Right renal pelvis (tissue), 4 donors: ENCODE data around the gene METTL24. TPM values are rescaled to one million over a fixed set of nuclear protein-coding genes. Genes with fewer than 3 reads are reported as not detected.
"Not testable (repeated sequence)": the region's sequence is repeated elsewhere in the genome, so short reads cannot be mapped to it uniquely, and the experiment has no call there.

Experiments
- DNase-seq, 4 donors: peaks; one replicate each; pipeline ENCODE4 v3.0.0-alpha.2; 2013; ENCODE audit warnings: low read depth in 4 of 4, low spot score in 3 of 4, missing footprints in 1 of 4
- polyA plus RNA-seq, 4 donors: library from polyadenylated mRNA; unstranded; fragments of 120-200 nt; gene quantifications; one replicate each; pipeline ENCODE4 v1.2.1, GENCODE V29; 2013; ENCODE audit not compliant: insufficient read length in 4 of 4

METTL24 gene
- polyA plus RNA-seq, 4 donors, result 11.9 to 17.3 (median 14.0) TPM

- no peak for DNase-seq
These were observed 39.2 kb downstream of the METTL24 start for GRCh38 chr6:110318971-110319370.

- DNase-seq, result no peak
These were observed 40.5 kb downstream of the METTL24 start for GRCh38 chr6:110317646-110318045.

GRCh38 chr6:110317189-110317588 lies 41.0 kb downstream of the METTL24 start:
- DNase-seq, result no peak

GRCh38 chr6:110315869-110316398 lies 42.2 kb downstream of the METTL24 start:
- no peak for DNase-seq

GRCh38 chr6:110315207-110315868 lies 42.8 kb downstream of the METTL24 start:
- DNase-seq, result no peak

GRCh38 chr6:110310861-110311446 lies 47.2 kb downstream of the METTL24 start:
- DNase-seq, result no peak

GRCh38 chr6:110309432-110309831 lies 48.7 kb downstream of the METTL24 start:
- not testable (repeated sequence) for DNase-seq

GRCh38 chr6:110307368-110307767 lies 50.8 kb downstream of the METTL24 start:
- no peak for DNase-seq

GRCh38 chr6:110305832-110306231 lies 52.3 kb downstream of the METTL24 start:
- DNase-seq, result not testable (repeated sequence)

- not testable (repeated sequence) for DNase-seq
These were observed 54.5 kb downstream of the METTL24 start for GRCh38 chr6:110303692-110304091.

- DNase-seq, result no peak
These were observed 59.2 kb downstream of the METTL24 start for GRCh38 chr6:110298916-110299315.

GRCh38 chr6:110298411-110298810 lies 59.7 kb downstream of the METTL24 start:
- DNase-seq, result no peak

- peak in 3 of 4 donors; percentile 20 to 38 (median 28) for DNase-seq
These were observed 61.7 kb downstream of the METTL24 start for GRCh38 chr6:110296241-110297025.

- DNase-seq, result no peak
These were observed 62.5 kb downstream of the METTL24 start for GRCh38 chr6:110295451-110296165.

GRCh38 chr6:110287462-110288341 lies 70.4 kb downstream of the METTL24 start:
- DNase-seq, result peak in 2 of 4 donors; percentile 12 to 25

GRCh38 chr6:110285306-110286060 lies 72.7 kb downstream of the METTL24 start:
- DNase-seq, result no peak

GRCh38 chr6:110284855-110285254 lies 73.3 kb downstream of the METTL24 start:
- DNase-seq, result no peak

GRCh38 chr6:110283657-110284056 lies 74.5 kb downstream of the METTL24 start:
- no peak for DNase-seq

GRCh38 chr6:110282412-110282811 lies 75.7 kb downstream of the METTL24 start:
- DNase-seq, result no peak
